Mesenchymal stem cell (in vitro differentiated cells and primary cell): Measurements from ENCODE around the gene GRIK4.

Experiments
- DNase-seq: peaks from one replicate; pipeline ENCODE4 v3.0.0-alpha.2; 2013
- H2AFZ ChIP-seq: one replicate; pipeline ENCODE4 v1.6.1; 2013; ENCODE audit warnings: low read depth, mild to moderate bottlenecking, control low read depth, inconsistent platforms, low read length, moderate library complexity
- H2AK5ac ChIP-seq: 2 replicates; pipeline ENCODE4 v1.6.1; 2013; ENCODE audit warnings: low read length, moderate library complexity, mild to moderate bottlenecking, inconsistent platforms; ENCODE audit not compliant: severe bottlenecking
- H2BK120ac ChIP-seq: one replicate; pipeline ENCODE4 v1.6.1; 2013; ENCODE audit warnings: low read depth, mild to moderate bottlenecking, inconsistent platforms, low read length, moderate library complexity
- H2BK12ac ChIP-seq, 2 experiments: one replicate each; pipeline ENCODE4 v1.6.1; 2013; ENCODE audit warnings: inconsistent platforms in 2 of 2, low read length in 2 of 2, mild to moderate bottlenecking in 2 of 2, moderate library complexity in 2 of 2, control low read depth in 1 of 2
- H2BK15ac ChIP-seq: one replicate; pipeline ENCODE4 v1.6.1; 2013; ENCODE audit warnings: mild to moderate bottlenecking, low read depth, inconsistent platforms; ENCODE audit not compliant: poor library complexity, severe bottlenecking
- H2BK5ac ChIP-seq: 2 replicates; pipeline ENCODE4 v1.6.1; 2013; ENCODE audit warnings: low read depth, mild to moderate bottlenecking, low read length, control low read depth, inconsistent platforms; ENCODE audit not compliant: poor library complexity, severe bottlenecking
- H3K14ac ChIP-seq, 2 experiments: one replicate each; pipeline ENCODE4 v1.6.1; 2013; ENCODE audit warnings: inconsistent platforms in 2 of 2, low read length in 2 of 2, control low read depth in 1 of 2, mild to moderate bottlenecking in 1 of 2, moderate library complexity in 1 of 2
- H3K18ac ChIP-seq, 2 experiments: one replicate each; pipeline ENCODE4 v1.6.1; 2013; ENCODE audit warnings: inconsistent platforms in 2 of 2, low read length in 2 of 2, control low read depth in 1 of 2, low read depth in 1 of 2, mild to moderate bottlenecking in 1 of 2
- H3K23ac ChIP-seq, 2 experiments: one replicate each; pipeline ENCODE4 v1.6.1; 2013; ENCODE audit warnings: inconsistent platforms in 2 of 2, low read length in 2 of 2, mild to moderate bottlenecking in 2 of 2, moderate library complexity in 2 of 2, control low read depth in 1 of 2
- H3K27ac ChIP-seq: 2 replicates; pipeline ENCODE4 v1.5.1; 2013; ENCODE audit warnings: mild to moderate bottlenecking, moderate library complexity, low read length, control low read depth, inconsistent platforms; ENCODE audit not compliant: poor library complexity, severe bottlenecking
- H3K27me3 ChIP-seq, 2 experiments: 2 replicates each; pipeline versions ENCODE4 v1.6.1 to v1.7.0; 2013; ENCODE audit warnings: low read length in 2 of 2, mild to moderate bottlenecking in 2 of 2, moderate library complexity in 2 of 2, control low read depth in 1 of 2, inconsistent platforms in 1 of 2; ENCODE audit not compliant: control insufficient read depth in 1 of 2, insufficient read depth in 1 of 2
- H3K36me3 ChIP-seq, 2 experiments: 2 replicates each; pipeline versions ENCODE4 v1.6.1 to v1.7.0; 2013; ENCODE audit warnings: low read length in 2 of 2, control low read depth in 1 of 2, inconsistent platforms in 1 of 2, low read depth in 1 of 2, mild to moderate bottlenecking in 1 of 2; ENCODE audit not compliant: insufficient read depth in 2 of 2, control insufficient read depth in 1 of 2
- H3K4ac ChIP-seq, 2 experiments: one replicate each; pipeline ENCODE4 v1.6.1; 2013; ENCODE audit warnings: inconsistent platforms in 2 of 2, low read length in 2 of 2, mild to moderate bottlenecking in 2 of 2, moderate library complexity in 2 of 2, control low read depth in 1 of 2, low read depth in 1 of 2
- H3K4me1 ChIP-seq: 2 replicates; pipeline ENCODE4 v1.6.1; 2013; ENCODE audit warnings: low read depth, low read length, control low read depth; ENCODE audit not compliant: control insufficient read depth, insufficient read depth
- H3K4me2 ChIP-seq: 2 replicates; pipeline ENCODE4 v1.6.1; 2013; ENCODE audit warnings: low read length, mild to moderate bottlenecking, inconsistent platforms; ENCODE audit not compliant: poor library complexity, severe bottlenecking
- H3K4me3 ChIP-seq, 2 experiments: 2 replicates each; pipeline versions ENCODE4 v1.5.1 to v1.7.0; 2013; ENCODE audit warnings: low read length in 2 of 2, mild to moderate bottlenecking in 2 of 2, control low read depth in 1 of 2, low read depth in 1 of 2; ENCODE audit not compliant: insufficient read depth in 1 of 2
- H3K79me1 ChIP-seq: replicated peaks from 2 replicates; pipeline ENCODE4 v1.6.1; 2013; ENCODE audit warnings: mild to moderate bottlenecking, control low read depth, low read length, inconsistent platforms; ENCODE audit not compliant: poor library complexity, severe bottlenecking
- H3K9ac ChIP-seq: 2 replicates; pipeline ENCODE4 v1.7.0; 2013; ENCODE audit warnings: mild to moderate bottlenecking, low read length, moderate library complexity
- H3K9me3 ChIP-seq: 2 replicates; pipeline ENCODE4 v1.7.0; 2013; ENCODE audit warnings: mild to moderate bottlenecking, low read length; ENCODE audit not compliant: control insufficient read depth
- H4K8ac ChIP-seq: one replicate; pipeline ENCODE4 v1.6.1; 2013; ENCODE audit warnings: inconsistent platforms, mild to moderate bottlenecking, low read length, moderate library complexity
- H4K91ac ChIP-seq: one replicate; pipeline ENCODE4 v1.6.1; 2013; ENCODE audit warnings: mild to moderate bottlenecking, low read length, inconsistent platforms
- WGBS: methylation state at CpG from one replicate; pipeline ENCODE4 v1.1.7; 2013; ENCODE audit warnings: mixed read lengths; 5-methylcytosine and 5-hydroxymethylcytosine counted together

GRIK4 gene

DNA sequence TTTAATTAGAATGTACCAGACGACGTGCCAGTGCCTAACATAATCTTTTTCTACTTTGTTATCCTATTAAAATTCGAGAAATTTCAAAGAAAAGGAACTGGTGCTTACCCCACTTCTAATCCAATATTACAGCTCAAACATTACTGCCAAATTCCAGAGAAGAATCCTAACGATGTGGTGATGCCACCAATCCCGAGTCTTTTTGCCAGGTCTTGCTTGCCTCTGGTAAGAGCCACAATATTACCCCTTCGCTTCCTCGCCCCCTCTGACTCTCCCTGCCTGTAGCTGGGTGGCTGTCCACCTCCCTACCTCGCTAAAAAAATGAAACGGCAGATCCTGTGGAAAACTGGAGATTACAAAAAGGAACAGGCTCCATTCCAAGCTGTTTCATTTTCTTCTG, 462.9 kb downstream of the GRIK4 start:
- no peak overlapping the region for H2BK15ac ChIP-seq
- H3K9me3 ChIP-seq: no peaks in the 10 kb centered on the region
- no peak overlapping the region for H3K27ac ChIP-seq
- H3K36me3 ChIP-seq: no peaks in the 10 kb centered on the region
- no peak overlapping the region for H2AFZ ChIP-seq
- H2AK5ac ChIP-seq: no peak overlapping the region
- no peak overlapping the region for H4K8ac ChIP-seq
- no peak overlapping the region for H2BK120ac ChIP-seq
- no peak overlapping the region for H4K91ac ChIP-seq
- H3K79me1 ChIP-seq: no peaks in the 10 kb centered on the region
- 71% methylated on average over 9 of the region's 9 CpGs for WGBS
- H3K4me1 ChIP-seq: no peaks in the 10 kb centered on the region
- no peak overlapping the region for H2BK5ac ChIP-seq
- peaks cover 9 to 60% of the 10 kb centered on the region in 2 experiments for H3K27me3 ChIP-seq
- no peak overlapping the region for H3K9ac ChIP-seq
- no peak overlapping the region for H3K4ac ChIP-seq
- H3K14ac ChIP-seq: no peak overlapping the region
- H3K4me2 ChIP-seq: no peak overlapping the region
- no peak overlapping the region for H3K23ac ChIP-seq
- H2BK12ac ChIP-seq: no peak overlapping the region
- DNase-seq: no peak
- H3K18ac ChIP-seq: no peak overlapping the region
- H3K4me3 ChIP-seq: no peak overlapping the region

DNA sequence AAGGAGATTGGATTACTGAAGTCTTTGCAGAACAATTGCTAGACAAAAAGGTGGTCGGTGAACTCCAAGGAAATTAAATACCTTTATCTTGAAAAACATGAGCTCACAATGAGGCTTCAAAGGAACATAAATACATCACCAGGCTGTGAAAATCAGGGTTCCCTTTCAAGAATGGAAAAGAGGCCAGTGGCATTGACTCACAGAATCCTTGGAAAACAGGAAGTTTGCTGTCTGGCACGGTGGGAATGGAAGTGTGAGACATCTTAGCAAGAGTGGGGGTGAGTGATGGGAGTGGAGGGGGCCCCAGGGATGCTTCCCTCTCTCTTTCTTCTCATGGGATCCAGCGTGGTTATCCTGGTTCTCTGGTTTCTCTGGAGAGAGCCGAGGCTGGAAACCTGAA, 463.4 kb downstream of the GRIK4 start:
- Histone ChIP-seq H2AK5ac (no peak overlapping the region), H3K9ac (no peak overlapping the region), H3K36me3 (no peaks in the 10 kb centered on the region), H4K8ac (no peak overlapping the region), H3K79me1 (no peaks in the 10 kb centered on the region), H3K9me3 (no peaks in the 10 kb centered on the region), H3K27me3 (peaks cover 12 to 59% of the 10 kb centered on the region in 2 experiments), H3K4ac (no peak overlapping the region), H2AFZ (no peak overlapping the region), H3K4me3 (no peak overlapping the region), H2BK5ac (no peak overlapping the region), H3K27ac (no peak overlapping the region), H3K23ac (no peak overlapping the region), H4K91ac (no peak overlapping the region), H2BK120ac (no peak overlapping the region), H3K14ac (no peak overlapping the region), H3K18ac (no peak overlapping the region), H2BK15ac (no peak overlapping the region), H3K4me2 (no peak overlapping the region), H3K4me1 (no peaks in the 10 kb centered on the region), H2BK12ac (no peak overlapping the region)
- 32% methylated on average over 3 of the region's 4 CpGs for WGBS
- no peak for DNase-seq

- H3K79me1 ChIP-seq: no peaks in the 10 kb centered on the region
- no peak overlapping the region for H2BK5ac ChIP-seq
- no peak overlapping the region for H3K4me3 ChIP-seq
- H3K14ac ChIP-seq: no peak overlapping the region
- H2BK120ac ChIP-seq: no peak overlapping the region
- no peak overlapping the region for H2BK12ac ChIP-seq
- peaks cover 10 to 54% of the 10 kb centered on the region in 2 experiments for H3K27me3 ChIP-seq
- no peaks in the 10 kb centered on the region for H3K4me1 ChIP-seq
- WGBS: 86% methylated on average over 10 of the region's 10 CpGs
- H2BK15ac ChIP-seq: no peak overlapping the region
- no peak overlapping the region for H3K9ac ChIP-seq
- H2AK5ac ChIP-seq: no peak overlapping the region
- no peaks in the 10 kb centered on the region for H3K9me3 ChIP-seq
- H4K91ac ChIP-seq: no peak overlapping the region
- no peak overlapping the region for H3K23ac ChIP-seq
- no peak overlapping the region for H3K4ac ChIP-seq
- no peak overlapping the region for H3K4me2 ChIP-seq
- no peaks in the 10 kb centered on the region for H3K36me3 ChIP-seq
- DNase-seq: no peak
- H3K18ac ChIP-seq: no peak overlapping the region
- no peak overlapping the region for H2AFZ ChIP-seq
- no peak overlapping the region for H3K27ac ChIP-seq
- H4K8ac ChIP-seq: no peak overlapping the region
Measured at GRCh38 chr11:120977266-120978137, 466.0 kb downstream of the GRIK4 start.

DNA sequence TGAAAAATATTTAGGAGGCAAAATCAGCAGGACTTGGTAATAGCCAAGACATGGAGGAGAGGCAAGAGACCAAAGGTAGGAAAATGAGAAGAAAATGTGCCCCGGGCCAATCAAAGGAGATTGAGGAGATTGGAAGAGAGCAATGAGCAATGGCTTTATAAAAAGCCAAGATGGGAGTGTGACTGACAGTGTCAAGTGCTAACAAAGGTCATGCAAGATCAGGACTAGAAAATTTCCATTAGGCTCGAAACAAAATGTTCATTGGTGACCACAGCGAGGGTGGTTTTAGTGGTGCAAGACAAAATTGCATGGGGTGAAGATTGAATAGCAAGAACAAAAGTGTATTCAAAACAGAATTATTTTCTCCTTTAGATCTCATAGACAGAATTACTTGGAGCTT, 467.2 kb downstream of the GRIK4 start:
- H3K27me3 ChIP-seq: peaks cover 18 to 53% of the 10 kb centered on the region in 2 experiments
- no peak overlapping the region for H2AFZ ChIP-seq
- no peak overlapping the region for H3K27ac ChIP-seq
- H3K18ac ChIP-seq: no peak overlapping the region
- no peak overlapping the region for H3K9ac ChIP-seq
- no peaks in the 10 kb centered on the region for H3K4me1 ChIP-seq
- no peaks in the 10 kb centered on the region for H3K36me3 ChIP-seq
- H2BK120ac ChIP-seq: no peak overlapping the region
- no peak overlapping the region for H3K23ac ChIP-seq
- no peak overlapping the region for H3K4me2 ChIP-seq
- no peak overlapping the region for H2BK15ac ChIP-seq
- no peak overlapping the region for H2AK5ac ChIP-seq
- H4K8ac ChIP-seq: no peak overlapping the region
- 81% methylated on average over 2 of the region's 3 CpGs for WGBS
- H3K79me1 ChIP-seq: no peaks in the 10 kb centered on the region
- H3K14ac ChIP-seq: no peak overlapping the region
- no peak overlapping the region for H3K4me3 ChIP-seq
- no peak overlapping the region for H4K91ac ChIP-seq
- H2BK12ac ChIP-seq: no peak overlapping the region
- no peaks in the 10 kb centered on the region for H3K9me3 ChIP-seq
- no peak overlapping the region for H2BK5ac ChIP-seq
- no peak for DNase-seq
- H3K4ac ChIP-seq: no peak overlapping the region
